ENCODE data around the gene SH2D5. TPM values are rescaled to one million over a fixed set of nuclear protein-coding genes. Genes with fewer than 3 reads are reported as not detected.

Gene SH2D5
- total RNA-seq, 1 donor from 2014 or later, result 3.2 TPM

- Mint-ChIP-seq H3K36me3 (ENCODE audit: low read depth) (no peaks in the 10 kb centered on the region), H3K4me1 (peaks cover 11% of the 10 kb centered on the region), H3K27ac (ENCODE audit: unreplicated experiment) (no peak overlapping the region), H3K27me3 (ENCODE audit: low read depth) (peaks cover 24% of the 10 kb centered on the region), H3K4me3 (no peak overlapping the region), H3K9me3 (no peaks in the 10 kb centered on the region)
- DNase-seq (ENCODE audit: low read depth, low spot score), result no peak
- TF ChIP-seq, protein P1, sequence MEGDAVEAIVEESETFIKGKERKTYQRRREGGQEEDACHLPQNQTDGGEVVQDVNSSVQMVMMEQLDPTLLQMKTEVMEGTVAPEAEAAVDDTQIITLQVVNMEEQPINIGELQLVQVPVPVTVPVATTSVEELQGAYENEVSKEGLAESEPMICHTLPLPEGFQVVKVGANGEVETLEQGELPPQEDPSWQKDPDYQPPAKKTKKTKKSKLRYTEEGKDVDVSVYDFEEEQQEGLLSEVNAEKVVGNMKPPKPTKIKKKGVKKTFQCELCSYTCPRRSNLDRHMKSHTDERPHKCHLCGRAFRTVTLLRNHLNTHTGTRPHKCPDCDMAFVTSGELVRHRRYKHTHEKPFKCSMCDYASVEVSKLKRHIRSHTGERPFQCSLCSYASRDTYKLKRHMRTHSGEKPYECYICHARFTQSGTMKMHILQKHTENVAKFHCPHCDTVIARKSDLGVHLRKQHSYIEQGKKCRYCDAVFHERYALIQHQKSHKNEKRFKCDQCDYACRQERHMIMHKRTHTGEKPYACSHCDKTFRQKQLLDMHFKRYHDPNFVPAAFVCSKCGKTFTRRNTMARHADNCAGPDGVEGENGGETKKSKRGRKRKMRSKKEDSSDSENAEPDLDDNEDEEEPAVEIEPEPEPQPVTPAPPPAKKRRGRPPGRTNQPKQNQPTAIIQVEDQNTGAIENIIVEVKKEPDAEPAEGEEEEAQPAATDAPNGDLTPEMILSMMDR (conservative IDR thresholded peaks at IDR 0.05), result no peak
Measured at GRCh38 chr1:20723537-20724363, 8.8 kb downstream of the SH2D5 start.

DNA sequence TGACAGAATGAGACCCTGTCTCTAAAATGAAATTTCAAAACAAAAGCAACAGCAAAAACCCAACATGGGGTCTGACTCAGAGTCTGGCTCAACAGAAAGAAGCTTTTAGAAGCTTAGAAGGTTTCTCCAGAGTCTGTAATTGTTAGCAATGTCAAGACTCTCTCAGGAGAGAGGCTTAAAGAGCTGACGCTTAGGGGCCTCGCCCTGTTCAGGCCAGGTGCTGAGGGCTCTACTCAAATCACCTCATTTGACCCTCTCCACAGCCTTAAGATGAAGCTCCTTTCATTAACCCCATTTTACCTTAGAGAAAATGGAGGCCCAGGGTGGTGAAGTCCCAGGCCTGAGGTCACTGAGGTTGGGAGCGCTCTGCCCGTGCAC, 9.4 kb downstream of the SH2D5 start:
- DNase-seq (ENCODE audit: low read depth, low spot score), result no peak
- H3K36me3 Mint-ChIP-seq (ENCODE audit: low read depth), result no peaks in the 10 kb centered on the region
- H3K4me1 Mint-ChIP-seq, result peaks cover 10% of the 10 kb centered on the region
- H3K9me3 Mint-ChIP-seq, result no peaks in the 10 kb centered on the region
- TF ChIP-seq, protein P1 (conservative IDR thresholded peaks at IDR 0.05), result no peak
- H3K27ac Mint-ChIP-seq (ENCODE audit: unreplicated experiment), result no peak overlapping the region
- H3K4me3 Mint-ChIP-seq, result no peak overlapping the region
- H3K27me3 Mint-ChIP-seq (ENCODE audit: low read depth), result peaks cover 24% of the 10 kb centered on the region

- H3K4me1 Mint-ChIP-seq, result peaks cover 12% of the 10 kb centered on the region
- DNase-seq (ENCODE audit: low read depth, low spot score), result no peak
- H3K9me3 Mint-ChIP-seq, result no peaks in the 10 kb centered on the region
- TF ChIP-seq, protein P1 (conservative IDR thresholded peaks at IDR 0.05), result no peak
- H3K36me3 Mint-ChIP-seq (ENCODE audit: low read depth), result no peaks in the 10 kb centered on the region
- H3K4me3 Mint-ChIP-seq, result peak overlapping the region; percentile 4
- H3K27me3 Mint-ChIP-seq (ENCODE audit: low read depth), result peaks cover 29% of the 10 kb centered on the region
- no peak overlapping the region for H3K27ac Mint-ChIP-seq (ENCODE audit: unreplicated experiment)
Measured at GRCh38 chr1:20721117-20722061, 11.1 kb downstream of the SH2D5 start.

- H3K27ac Mint-ChIP-seq (ENCODE audit: unreplicated experiment), result no peak overlapping the region
- no peak overlapping the region for H3K4me3 Mint-ChIP-seq
- TF ChIP-seq, protein P1 (conservative IDR thresholded peaks at IDR 0.05), result no peak
- DNase-seq (ENCODE audit: low read depth, low spot score), result no peak
- no peaks in the 10 kb centered on the region for H3K9me3 Mint-ChIP-seq
- peaks cover 15% of the 10 kb centered on the region for H3K4me1 Mint-ChIP-seq
- no peaks in the 10 kb centered on the region for H3K36me3 Mint-ChIP-seq (ENCODE audit: low read depth)
- peaks cover 32% of the 10 kb centered on the region for H3K27me3 Mint-ChIP-seq (ENCODE audit: low read depth)
Measured at GRCh38 chr1:20720631-20721091, 11.8 kb downstream of the SH2D5 start.

- Mint-ChIP-seq H3K4me1 (peaks cover 15% of the 10 kb centered on the region), H3K27me3 (ENCODE audit: low read depth) (peaks cover 30% of the 10 kb centered on the region), H3K9me3 (no peaks in the 10 kb centered on the region), H3K27ac (ENCODE audit: unreplicated experiment) (no peak overlapping the region), H3K36me3 (ENCODE audit: low read depth) (no peaks in the 10 kb centered on the region), H3K4me3 (peak overlapping the region; percentile 54)
- no peak for DNase-seq (ENCODE audit: low read depth, low spot score)
- TF ChIP-seq, protein P1 (conservative IDR thresholded peaks at IDR 0.05), result no peak
Measured at GRCh38 chr1:20719871-20720620, 12.5 kb downstream of the SH2D5 start.
